Suppressor macrophage treated with lipopolysaccharide for 4 hours (primary cell): ENCODE results near the gene YWHAQ.
"Not testable (repeated sequence)": the region's sequence is repeated elsewhere in the genome, so short reads cannot be mapped to it uniquely, and the experiment has no call there.

ENCODE experiments used
- DNase-seq: peaks from one replicate; pipeline ENCODE4 v3.0.0-alpha.2; 2020

Gene YWHAQ

DNA sequence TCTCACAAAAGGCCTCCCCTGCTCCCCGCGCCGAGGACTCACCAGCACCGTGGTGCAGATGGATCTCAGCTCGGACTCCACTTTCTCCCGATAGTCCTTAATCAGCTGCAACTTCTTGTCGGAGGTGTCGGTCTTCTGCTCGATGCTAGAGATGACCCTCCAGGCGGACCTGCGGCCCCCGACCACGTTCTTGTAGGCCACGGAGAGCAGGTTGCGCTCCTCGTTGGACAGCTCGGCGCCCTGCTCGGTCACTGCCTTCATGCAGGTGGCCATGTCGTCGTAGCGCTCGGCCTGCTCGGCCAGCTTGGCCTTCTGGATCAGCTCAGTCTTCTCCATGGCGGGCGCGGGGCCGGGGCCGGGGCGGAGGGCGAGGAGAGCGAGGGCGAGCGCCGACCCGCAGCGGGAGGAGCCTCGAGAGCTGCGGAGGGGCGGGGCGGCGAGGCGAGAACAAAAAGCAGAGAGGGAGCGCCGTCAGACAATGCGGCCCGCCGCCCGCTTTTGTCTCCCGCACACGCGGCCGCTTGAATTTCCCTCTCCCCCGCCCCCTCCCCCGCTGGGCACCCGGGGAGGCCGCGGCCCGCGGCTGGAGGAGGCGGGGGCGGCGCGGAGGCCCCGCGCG lies 571 bp downstream of the YWHAQ start:
- peak; percentile 75 for DNase-seq

DNA sequence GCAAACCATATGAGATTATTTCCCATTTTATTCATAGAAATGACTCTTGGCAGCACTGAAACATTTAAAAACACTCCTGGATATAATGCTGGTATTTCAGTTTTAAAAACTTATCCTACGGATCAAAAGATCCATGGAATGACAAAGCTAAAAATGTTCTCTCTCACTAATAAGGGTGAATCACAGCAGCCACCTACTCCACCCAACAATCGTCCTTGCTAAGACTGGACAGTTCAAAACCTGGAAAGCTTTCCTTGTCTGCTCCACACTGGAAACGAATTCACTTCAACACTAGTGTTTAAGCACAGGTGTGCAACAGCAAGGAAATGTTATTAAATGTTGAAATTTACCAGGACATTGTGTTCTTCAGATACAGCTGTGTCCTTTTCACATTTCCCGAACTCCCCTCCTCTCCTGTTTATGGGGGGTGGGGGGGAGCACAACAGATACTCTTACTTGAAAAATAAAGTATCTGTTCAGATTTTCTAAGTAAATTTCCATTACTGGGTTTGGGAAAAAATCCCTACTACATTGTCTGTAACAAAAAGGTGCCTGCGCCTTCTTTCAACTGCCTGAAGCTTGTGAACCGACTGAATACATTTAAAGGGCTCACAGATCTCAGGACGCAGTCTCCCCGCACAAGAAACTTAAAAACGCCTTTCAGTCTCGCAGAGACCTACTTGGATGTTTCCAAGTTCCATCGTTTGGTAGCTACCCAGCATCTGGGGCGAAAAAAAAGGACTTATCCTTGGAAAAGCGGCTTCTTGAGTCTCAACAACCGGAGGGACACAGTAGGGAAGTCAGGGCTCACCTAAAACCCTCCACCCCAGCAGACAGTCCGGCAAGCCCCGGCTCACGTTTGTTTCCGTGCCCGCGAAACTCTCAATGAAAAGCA lies 1.3 kb downstream of the YWHAQ start:
- peak; percentile 29 for DNase-seq

DNA sequence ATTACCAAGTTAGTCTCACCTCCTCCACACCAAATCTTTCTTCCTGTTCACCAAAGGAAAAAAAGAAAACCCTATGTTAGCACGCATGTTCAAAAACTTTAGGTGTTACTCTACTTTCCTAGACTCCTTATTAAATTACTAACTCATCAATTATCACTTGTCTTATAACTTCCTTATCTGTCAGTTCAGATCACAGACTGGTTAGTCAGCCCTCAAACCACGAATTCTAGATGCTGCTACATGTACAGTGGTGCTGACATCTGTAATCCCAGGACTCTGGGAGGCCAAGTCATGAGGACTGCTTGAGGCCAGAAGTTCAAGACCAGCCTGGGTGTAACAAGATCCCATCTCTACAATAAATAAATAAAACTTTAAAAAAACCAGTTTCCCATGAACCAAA lies 3.5 kb downstream of the YWHAQ start:
- peak; percentile 33 for DNase-seq

DNA sequence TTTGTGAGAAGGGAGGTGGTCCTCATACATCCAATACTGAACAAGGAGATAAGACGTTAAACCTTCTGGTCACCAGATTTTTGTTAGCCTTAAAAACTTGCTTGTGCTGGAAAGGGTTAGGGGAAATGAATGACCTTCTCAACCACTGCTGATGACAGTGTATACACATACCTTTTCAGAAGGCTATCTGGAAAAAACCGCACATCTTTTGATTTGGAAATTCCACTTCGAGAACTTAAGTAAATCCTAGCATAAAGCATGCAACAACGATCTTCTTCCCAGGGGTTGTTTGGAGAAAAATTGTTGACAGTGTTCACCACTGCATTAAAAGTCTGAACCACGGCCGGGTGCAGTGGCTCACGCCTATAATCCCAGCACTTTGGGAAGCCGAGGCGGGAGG lies 7.6 kb downstream of the YWHAQ start:
- DNase-seq, result no peak

DNA sequence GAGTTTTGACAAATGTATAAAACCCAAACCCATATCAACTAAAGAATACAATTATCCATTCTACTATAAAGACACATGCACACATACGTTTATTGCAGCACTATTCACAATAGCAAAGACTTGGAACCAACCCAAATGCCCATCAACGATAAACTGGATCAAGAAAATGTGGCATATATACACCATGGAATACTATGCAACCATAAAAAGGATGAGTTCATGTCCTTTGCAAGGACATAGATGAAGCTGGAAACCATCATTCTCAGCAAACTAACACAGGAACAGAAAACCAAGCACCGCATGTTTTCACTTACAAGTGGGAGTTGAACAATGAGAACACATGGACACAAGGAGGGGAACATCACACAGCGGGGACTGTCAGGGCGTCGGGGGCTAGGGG lies 9.1 kb downstream of the YWHAQ start:
- not testable (repeated sequence) for DNase-seq

DNA sequence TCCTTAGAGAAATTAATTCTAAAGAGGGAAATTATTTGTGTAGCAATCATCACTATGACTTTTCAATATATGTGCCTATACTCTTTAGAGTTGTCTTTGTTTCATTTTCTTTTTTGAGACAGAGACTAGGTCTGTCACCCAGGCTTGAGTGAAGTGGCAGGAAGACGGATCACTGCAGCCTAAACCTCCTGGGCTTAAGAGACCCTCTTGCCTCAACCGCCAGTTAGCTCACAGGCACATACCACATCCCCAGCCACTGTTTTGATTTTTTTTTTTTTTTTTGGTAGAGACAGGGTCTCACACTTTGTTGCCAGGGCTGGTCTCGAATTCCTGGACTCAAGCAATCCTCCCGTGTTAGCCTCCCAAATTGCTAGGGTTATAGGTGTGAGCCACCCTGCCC lies 12.4 kb downstream of the YWHAQ start:
- peak; percentile 25 for DNase-seq

DNA sequence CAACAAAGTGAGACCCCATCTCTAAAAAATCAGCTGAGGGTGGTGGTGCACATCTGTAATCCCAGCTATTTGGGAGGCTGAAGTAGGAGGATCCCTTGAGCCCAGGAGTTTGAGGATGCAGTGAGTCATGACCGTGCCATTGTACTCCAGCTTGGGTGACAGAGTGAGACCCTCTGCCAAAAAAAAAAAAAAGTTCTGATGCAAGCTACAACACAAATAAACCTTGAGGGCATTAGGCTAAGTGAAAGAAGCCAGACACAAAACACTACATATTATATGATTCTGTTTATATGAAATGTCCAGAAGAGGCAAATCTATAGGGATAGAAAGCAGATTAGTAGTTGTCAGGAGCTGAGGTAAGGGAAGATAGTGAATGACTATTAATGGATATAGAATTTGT lies 13.0 kb downstream of the YWHAQ start:
- no peak for DNase-seq

DNA sequence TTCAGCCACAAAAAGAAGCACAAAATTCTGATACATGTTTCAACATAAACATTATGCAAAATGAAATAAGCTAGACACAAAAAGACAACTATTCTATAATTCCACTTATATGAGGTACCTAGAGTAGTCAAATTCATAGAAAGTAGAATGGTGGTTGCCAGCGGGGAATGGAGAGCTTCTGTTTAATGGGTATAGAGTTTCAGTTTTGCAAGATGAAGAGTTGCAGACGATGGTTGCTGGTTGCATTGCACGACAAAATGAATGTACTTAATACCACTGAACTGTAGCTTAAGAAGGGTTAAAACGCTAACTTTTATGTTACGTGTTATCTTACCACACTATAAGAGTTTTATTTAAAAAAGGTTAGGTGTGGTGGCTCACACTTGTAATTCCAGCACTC lies 13.5 kb downstream of the YWHAQ start:
- no peak for DNase-seq

DNA sequence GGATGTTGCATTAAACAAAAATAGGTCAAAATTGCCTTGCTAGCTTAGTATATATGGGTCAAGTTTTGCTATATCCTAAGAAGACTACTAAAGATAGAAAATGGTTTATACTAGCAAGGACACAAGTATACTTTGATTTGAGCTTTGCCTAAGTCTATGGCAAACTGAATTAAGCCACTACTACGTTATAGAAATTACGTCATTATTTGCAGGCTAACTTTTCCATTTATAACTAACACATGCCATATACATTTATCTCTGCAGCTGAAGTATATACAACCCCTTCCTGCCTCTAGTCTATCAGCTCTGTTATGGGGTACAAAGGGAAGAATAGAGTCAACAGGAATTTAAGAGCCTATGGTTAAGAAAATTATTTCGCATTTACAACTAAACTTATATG lies 16.2 kb downstream of the YWHAQ start:
- no peak for DNase-seq

DNA sequence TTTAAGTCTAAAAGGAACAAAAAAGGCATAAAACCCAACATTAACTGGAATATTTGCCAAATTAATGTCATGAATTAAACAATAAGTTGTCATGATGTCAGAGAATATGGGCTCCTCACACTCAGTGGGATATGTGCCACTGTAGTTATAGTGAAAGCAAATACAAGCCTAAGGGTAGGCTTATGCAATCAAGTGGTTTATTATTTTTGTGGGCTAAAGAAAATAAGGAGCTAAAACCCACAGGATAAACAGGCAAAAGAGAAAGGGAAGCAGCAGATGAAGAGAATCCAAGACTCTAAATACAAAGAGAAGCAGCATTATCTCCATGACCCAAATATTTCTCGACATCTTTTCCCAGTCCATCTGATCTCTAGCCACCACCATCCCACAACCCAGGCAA lies 17.5 kb downstream of the YWHAQ start:
- peak; percentile 53 for DNase-seq

DNA sequence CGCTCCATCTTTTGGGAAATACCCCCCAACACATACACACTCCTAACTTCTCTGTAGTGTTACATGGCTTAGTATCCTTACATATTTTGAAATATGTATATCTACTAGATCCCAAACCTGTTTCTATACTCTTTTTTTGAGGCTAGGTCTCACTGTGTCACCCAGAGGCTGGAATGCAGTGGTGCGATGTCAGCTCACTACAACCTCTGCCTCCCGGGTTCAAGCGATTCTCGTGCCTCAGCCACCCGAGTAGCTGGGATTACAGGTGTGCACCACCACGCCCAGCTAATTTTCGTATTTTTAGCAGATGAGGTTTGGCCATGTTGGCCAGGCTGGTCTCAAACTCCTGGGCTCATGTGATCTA lies 19.3 kb downstream of the YWHAQ start:
- not testable (repeated sequence) for DNase-seq

DNA sequence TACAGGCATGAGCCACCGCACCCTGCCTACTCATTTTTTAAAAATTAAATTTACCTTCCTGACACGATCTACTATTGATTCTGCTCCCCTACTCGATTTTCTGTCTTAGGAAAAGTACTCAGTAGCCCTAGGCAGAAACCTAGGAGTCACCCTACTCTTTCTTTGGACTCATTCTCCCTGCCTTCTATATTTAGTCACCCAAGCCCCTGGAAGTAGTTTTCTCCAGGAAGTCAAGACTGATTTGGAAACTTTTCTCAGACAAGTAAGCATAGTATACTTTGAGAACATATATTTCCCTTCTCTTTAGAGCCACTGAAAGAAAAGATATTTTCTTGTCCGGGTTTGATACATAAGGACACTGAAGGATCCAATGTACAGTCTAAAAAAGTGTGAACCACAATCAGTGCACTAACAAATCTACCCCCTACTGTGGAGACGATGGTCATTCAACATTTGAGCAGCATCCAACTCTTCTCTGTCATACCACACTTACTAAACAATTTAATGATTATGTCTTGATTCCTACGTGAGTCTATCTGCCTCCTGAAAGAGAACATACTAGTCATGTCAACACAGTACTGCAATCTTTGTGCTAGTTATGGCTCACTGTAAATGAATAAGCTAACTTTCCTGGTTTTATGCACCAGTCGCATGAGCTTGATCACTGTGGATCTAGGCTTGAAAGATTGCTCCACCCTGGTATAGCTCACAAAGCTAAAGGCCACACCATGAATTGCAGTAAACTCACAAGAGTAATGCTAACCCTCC lies 19.8 kb downstream of the YWHAQ start:
- peak; percentile 21 for DNase-seq

DNA sequence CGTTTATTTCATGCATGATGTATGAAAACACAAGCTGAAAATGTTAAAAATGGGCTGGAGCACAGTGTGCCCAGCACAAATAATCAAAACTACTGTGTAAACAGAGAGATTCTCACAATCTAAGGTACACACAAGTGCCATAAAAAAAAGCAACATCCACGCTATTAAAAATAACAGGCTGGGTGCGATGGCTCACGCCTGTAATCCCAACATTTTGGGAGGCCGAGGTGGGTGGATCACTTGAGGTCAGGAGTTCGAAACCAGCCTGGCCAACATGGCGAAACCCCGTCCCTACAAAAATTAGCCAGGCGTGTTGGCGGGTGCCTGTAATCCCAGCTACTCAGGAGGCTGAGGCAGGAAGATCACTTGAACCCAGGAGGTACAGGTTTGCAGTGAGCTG lies 22.3 kb downstream of the YWHAQ start:
- not testable (repeated sequence) for DNase-seq

DNA sequence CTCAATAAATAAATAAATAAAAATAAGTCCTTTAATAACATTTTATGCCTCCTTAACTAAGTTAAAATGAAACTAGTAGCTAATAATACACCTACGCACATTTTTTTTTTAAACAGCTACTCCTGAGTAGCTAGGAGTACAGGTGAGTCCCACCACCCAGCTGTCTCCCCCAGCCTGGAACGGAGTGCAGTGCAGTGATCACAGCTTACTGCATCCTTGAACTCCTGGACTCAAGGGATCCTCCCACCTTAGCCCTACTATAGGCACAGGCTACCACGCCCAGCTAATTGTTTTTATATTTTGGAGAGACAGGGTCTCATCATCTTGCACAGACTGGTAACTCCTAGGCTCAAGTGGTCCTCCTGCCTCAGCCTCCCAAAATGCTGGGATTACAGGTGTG lies 28.4 kb downstream of the YWHAQ start:
- DNase-seq, result no peak

DNA sequence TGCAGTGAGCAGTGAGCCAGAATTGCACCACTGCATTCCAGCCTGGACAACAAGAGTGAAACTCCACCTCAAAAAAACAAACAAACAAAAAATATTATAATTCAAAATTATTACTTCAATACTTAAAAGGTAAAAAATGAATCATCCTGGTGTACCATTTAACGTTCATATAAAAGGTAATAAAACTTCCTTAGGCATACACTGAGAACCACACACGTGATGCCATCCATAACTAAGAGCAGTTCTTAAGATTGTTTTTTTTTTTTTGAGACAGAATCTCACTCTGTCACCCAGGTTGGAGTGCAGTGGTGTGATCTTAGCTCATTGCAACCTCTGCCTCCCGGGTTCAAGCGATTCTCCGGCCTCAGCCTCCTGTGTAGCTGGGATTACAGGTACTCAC lies 29.4 kb downstream of the YWHAQ start:
- no peak for DNase-seq

DNA sequence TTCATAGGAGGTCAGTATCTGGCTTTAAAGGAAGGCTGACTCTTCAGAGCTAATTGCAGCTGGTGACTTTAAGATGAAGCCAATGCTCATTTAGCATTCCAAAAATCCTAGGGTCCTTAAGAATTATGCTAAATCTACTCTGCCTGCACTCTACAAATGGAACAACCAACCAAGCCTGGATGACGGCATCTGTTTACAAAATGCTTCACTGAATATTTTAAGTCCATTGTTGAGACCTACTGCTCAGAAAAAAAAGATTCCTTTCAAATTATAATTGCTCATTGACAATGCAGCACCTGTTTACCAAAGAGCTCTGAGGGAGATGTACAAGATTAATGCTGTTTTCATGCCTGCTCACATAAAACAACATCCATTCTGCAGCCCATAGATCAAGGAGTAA lies 31.4 kb downstream of the YWHAQ start:
- no peak for DNase-seq

DNA sequence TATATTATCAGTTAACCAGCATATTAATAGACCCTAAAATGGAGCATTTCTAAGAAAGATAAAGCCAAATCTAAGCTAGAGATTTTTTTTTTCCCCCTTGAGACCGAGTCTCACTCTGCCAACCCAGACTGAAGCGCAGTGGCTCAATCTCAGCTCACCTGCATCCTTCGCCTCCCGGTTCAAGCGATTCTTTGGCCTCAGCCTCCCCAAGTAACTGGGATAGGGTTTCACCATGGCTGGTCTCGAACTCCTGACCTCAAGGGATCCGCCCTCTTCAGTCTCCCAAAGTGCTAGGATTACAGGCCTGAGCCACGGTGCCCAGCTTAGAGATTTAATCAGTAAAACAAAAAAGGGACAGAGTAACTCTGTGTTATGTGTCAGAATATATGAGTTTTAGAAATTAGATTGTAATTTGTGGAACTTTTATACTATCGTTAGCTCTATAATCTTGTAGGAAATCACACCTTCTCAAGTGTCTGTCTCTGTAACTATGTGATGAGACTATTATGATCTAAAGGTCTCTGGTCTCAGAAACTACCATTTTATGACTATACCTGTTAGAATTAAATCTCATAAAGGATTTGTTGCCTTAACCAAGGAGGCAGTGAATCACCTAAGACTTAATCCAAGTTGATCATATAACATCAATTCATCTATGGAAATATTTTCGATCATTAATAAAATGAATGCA lies 34.0 kb downstream of the YWHAQ start:
- DNase-seq, result no peak

DNA sequence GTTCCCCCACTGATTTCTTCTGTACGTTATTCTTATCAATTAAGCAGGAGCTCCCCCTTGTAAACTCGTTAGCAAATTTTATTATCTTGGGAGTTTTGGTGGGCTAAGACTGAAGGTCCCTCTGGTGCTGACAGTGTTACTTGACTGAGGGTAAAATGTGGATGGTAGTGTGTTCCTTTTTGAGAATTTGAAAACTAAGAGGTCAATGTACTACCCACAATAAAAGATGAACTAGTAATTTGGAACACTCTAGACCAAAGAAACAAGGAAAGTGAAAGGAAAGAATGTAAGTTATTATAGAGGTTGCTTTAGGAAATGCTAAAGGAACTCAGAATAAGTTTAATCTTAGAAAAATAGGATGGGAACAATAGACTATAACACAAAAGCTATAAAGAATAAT lies 35.1 kb downstream of the YWHAQ start:
- no peak for DNase-seq

DNA sequence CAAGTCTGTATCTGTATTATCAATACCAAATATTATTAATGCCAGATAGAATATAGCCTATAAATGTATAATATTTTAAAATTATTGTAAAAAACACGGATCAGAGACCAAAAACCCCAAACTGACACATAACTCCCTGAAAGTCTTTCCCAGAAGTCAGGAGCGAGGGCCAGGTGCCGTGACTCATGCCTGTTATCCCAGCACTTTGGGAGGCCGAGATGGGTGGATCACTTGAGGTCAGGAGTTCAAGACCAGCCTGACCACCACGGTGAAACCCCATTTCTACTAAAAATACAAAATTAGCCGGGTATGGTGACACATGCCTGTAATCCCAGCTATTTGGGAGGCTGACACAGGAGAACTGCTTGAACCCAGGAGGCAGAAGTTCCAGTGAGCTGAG lies 35.5 kb downstream of the YWHAQ start:
- DNase-seq, result not testable (repeated sequence)

DNA sequence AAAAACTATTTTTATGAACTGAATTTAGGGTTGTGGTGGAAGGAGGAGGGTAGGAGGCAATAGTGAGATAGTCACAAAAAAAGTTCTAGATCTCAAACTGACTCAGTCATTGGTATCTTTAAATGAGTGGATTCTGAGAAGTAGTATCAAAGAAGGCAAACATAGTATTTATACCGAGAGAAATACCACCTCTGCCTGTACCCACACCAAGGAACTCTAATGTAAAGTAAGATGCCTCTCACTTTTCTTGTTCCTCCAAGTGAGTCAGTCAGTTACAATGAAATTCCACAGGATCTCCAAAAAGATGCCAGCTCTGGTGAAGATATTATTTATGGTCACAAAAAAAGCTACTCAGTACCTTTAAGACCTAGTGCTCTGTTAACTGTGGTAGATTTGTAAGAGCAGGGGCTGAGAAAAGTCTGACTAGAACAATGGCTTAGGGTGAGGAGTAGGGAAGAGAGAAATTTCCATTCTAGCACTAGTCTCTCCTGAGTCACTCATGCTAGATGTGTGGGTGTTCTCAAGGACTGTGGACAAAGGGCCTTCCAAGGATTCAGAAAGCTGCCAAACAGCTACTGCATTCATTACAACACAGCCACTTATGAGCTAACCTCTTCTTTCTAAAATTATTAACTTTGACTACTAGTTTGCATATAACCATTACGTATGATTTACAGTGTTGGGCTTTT lies 36.3 kb downstream of the YWHAQ start:
- peak; percentile 86 for DNase-seq

DNA sequence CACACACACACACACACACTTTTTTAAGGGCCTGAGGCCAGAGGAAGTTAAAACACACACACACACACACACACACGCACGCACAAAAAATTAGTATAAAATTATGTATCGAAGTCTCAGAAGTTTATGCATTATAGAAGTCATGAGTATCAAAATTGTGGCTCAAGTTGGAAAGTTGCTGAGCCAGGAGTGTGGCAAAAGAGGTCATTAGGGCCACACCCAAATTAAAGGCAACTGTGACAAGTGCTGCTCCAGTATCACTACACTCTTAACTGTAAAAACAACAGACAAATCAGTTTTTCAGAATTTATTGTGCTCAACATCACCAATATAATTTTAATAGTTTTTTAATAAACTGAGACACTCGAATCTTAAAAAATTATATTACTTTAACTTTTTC lies 36.9 kb downstream of the YWHAQ start:
- DNase-seq, result peak; percentile 29

DNA sequence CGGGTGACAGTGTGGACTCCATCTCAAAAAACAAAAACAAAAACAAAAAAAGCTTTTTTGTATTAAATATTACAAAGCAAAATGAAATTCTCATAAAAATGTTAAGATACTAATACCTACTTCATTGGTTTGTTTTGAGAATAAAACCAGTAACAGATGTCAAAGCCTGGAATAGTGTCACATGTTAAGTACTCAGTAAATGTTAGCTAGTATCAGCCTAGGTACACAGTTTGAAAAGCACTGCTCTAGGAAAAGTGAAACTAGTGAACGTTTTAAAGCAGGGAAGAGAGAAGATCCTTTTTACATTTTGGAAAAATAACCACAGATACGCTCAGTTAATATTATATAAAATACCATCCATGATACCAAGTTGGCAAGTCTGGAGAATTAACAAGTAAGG lies 38.1 kb downstream of the YWHAQ start:
- no peak for DNase-seq

DNA sequence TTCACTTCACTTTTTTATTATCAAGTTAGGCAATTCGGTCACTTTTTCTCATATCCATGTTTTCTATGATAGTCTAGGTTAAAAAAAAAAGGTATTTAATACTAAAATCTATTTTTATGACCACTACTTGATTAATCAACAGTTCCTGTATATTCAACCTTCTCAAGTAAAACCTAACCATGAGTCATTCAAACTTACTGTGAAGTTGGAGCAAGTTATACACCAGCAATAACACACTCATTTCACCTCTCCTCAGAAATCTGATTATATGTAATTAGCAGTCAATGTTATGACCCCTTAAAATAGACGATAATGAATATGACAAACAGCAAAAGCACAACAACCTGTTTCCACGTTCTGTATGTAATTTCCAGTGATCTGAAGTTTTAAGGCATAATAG lies 40.2 kb downstream of the YWHAQ start:
- DNase-seq, result no peak
